Measurements from ENCODE around the gene LILRB4.
"Not testable (repeated sequence)": the region's sequence is repeated elsewhere in the genome, so short reads cannot be mapped to it uniquely, and the experiment has no call there.

LILRB4 gene

GRCh38 chr19:54662730-54663129 is at the start of gene LILRB4:
Gene LILRB4, plus strand, starts transcription at chr19:54662985. Its CDS starts 49 bp downstream, at chr19:54663034.
- ChIA-PET CTCF (no interaction called here), POLR2A (no interaction called here)
- no peak within 1 kb of the TSS for H3K4me3 ChIP-seq (ENCODE audit: low read depth, low read length)
- TF ChIP-seq, protein P1, sequence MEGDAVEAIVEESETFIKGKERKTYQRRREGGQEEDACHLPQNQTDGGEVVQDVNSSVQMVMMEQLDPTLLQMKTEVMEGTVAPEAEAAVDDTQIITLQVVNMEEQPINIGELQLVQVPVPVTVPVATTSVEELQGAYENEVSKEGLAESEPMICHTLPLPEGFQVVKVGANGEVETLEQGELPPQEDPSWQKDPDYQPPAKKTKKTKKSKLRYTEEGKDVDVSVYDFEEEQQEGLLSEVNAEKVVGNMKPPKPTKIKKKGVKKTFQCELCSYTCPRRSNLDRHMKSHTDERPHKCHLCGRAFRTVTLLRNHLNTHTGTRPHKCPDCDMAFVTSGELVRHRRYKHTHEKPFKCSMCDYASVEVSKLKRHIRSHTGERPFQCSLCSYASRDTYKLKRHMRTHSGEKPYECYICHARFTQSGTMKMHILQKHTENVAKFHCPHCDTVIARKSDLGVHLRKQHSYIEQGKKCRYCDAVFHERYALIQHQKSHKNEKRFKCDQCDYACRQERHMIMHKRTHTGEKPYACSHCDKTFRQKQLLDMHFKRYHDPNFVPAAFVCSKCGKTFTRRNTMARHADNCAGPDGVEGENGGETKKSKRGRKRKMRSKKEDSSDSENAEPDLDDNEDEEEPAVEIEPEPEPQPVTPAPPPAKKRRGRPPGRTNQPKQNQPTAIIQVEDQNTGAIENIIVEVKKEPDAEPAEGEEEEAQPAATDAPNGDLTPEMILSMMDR (IDR thresholded peaks at IDR 0.05; ENCODE audit: insufficient read depth, low read length, missing control alignments) = no peak
- DNase-seq (ENCODE audit: low read depth, low spot score) = no peak

GRCh38 chr19:54614726-54615125 is 48.1 kb upstream of the LILRB4 start:
- POLR2A ChIA-PET = no interaction called here
- TF ChIP-seq, protein P1 (IDR thresholded peaks at IDR 0.05; ENCODE audit: insufficient read depth, low read length, missing control alignments) = no peak
- CTCF ChIA-PET = no interaction called here
- DNase-seq (ENCODE audit: low read depth, low spot score) = no peak
- H3K4me3 ChIP-seq (ENCODE audit: low read depth, low read length) = no peak overlapping the region

- TF ChIP-seq, protein P1 (IDR thresholded peaks at IDR 0.05; ENCODE audit: insufficient read depth, low read length, missing control alignments) = no peak
- CTCF ChIA-PET = no interaction called here
- DNase-seq (ENCODE audit: low read depth, low spot score) = no peak
- H3K4me3 ChIP-seq (ENCODE audit: low read depth, low read length) = no peak overlapping the region
- POLR2A ChIA-PET = no interaction called here
These were observed 46.7 kb upstream of the LILRB4 start for GRCh38 chr19:54616057-54616456.

DNA sequence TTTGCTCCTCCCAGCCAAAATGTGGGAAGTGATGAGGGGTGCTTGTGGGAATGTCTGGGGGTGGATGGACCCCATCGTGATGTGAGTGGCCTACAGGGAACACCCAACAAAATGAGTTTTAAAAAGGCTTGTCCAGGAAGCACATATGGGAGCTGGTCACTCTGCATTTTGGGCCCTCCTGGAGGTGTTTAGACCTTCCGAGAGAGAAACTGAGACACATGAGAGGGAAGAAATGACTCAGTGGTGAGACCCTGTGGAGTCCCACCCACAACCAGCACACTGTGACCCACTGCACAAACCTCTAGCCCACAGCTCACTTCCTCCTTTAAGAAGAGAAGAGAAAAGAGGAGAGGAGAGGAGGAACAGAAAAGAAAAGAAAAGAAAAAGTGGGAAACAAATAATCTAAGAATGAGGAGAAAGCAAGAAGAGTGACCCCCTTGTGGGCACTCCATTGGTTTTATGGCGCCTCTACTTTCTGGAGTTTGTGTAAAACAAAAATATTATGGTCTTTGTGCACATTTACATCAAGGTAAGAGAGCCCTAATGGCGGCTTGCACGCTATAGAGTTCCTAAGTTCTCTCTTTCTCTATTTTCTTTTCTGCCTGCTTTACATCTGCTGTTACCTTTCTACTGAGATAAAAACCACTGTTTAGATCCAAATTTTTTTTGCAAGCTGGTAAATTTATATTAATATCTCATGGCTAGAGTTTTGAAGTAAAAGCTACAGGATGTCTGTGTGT is 45.8 kb upstream of the LILRB4 start:
- ChIA-PET CTCF (no interaction called here), POLR2A (no interaction called here)
- no peak overlapping the region for H3K4me3 ChIP-seq (ENCODE audit: low read depth, low read length)
- TF ChIP-seq, protein P1 (IDR thresholded peaks at IDR 0.05; ENCODE audit: insufficient read depth, low read length, missing control alignments) = no peak
- no peak for DNase-seq (ENCODE audit: low read depth, low spot score)

DNA sequence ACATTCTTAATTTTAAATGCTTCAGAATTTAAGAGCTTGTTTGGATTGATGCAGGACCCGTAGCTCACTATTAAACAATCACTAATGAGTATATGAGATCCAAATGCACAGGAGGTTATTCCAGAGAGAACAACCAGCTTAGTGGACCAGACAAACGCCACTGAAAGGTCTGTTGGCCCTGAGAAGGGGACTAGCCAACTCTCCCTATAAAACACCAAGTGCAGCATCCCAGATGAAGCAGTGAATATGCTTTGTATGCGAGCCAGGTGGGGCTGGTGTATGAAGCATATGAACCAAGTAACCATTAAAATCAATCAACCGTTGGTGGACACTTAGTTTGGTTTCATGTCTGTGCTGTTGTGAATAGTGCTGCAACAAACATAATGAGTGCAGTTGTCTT is 42.3 kb upstream of the LILRB4 start:
- POLR2A ChIA-PET = no interaction called here
- no peak overlapping the region for H3K4me3 ChIP-seq (ENCODE audit: low read depth, low read length)
- TF ChIP-seq, protein P1 (IDR thresholded peaks at IDR 0.05; ENCODE audit: insufficient read depth, low read length, missing control alignments) = no peak
- DNase-seq (ENCODE audit: low read depth, low spot score) = no peak
- CTCF ChIA-PET = no interaction called here

GRCh38 chr19:54622431-54622830 is 40.4 kb upstream of the LILRB4 start:
- POLR2A ChIA-PET = no interaction called here
- H3K4me3 ChIP-seq (ENCODE audit: low read depth, low read length) = no peak overlapping the region

GRCh38 chr19:54624234-54624633 is 38.6 kb upstream of the LILRB4 start:
- CTCF ChIA-PET; H3K4me3 ChIP-seq (ENCODE audit: low read depth, low read length); POLR2A ChIA-PET; DNase-seq (ENCODE audit: low read depth, low spot score): not testable (repeated sequence)

More at GRCh38 chr19:54622431-54622830, 40.4 kb upstream of the LILRB4 start:
- CTCF ChIA-PET = no interaction called here
- DNase-seq (ENCODE audit: low read depth, low spot score) = no peak
- TF ChIP-seq, protein P1 (IDR thresholded peaks at IDR 0.05; ENCODE audit: insufficient read depth, low read length, missing control alignments) = no peak

DNA sequence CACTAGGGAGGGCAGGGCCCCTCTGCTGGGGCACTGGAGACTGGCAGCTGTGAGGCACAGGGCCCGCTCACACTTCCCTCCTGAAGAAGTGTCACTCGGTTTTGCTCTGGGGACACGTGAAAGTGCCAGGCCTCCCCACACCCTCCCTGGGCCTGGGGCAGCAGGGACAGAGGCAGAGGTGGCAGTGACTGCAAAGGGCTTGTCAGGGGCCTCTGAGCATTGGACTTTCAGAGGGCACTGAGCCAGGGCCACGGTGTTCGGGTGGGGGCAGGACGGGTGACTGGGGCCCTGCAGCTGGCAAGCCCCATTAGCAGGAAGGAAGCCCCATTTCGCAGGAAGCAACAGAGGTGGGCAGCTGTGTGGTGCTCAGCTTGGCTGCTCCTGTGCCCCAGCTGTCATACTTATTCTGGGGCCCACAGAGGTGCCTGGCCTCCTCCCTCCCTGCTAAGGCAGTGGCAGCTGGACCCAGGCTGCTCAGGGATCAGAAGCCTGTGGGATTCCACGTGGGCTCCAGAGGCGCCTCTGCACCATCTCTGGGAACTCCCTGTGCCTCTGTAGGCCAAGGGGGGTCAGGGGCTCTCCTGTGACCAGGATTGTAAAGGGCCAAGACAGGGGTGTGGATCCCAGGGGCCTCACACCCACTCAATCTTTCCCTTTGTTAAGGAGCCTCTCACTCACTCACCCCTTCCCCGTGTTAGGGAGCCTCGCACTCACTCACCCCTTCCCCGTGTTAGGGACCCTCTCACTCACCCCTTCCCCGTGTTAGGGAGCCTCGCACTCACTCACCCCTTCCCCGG is 37.7 kb upstream of the LILRB4 start:
- H3K4me3 ChIP-seq (ENCODE audit: low read depth, low read length); DNase-seq (ENCODE audit: low read depth, low spot score); POLR2A ChIA-PET; CTCF ChIA-PET: not testable (repeated sequence)

Measured in AG04449 (cell line).